ENCODE data around the gene SGPP2.

Gene SGPP2

DNA sequence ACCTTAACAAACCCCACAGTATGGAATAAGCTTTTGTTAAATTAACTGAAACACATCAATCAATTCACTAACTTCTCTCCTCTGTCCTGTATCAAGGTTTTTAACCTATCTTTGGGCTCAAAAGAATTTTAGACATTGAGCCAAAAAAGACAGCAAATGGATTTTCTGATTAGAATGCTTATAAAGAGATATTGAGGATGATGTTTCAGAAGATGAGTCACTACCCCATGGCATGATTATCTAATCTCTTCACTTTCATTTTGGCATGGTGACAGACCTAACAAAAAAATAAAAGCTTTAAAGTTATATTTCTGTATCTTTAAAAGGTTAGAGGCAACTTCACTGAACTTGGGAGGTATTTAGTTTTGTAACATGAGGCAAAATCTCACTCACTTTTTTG, 55.5 kb downstream of the SGPP2 start:
- no peak for DNase-seq

DNA sequence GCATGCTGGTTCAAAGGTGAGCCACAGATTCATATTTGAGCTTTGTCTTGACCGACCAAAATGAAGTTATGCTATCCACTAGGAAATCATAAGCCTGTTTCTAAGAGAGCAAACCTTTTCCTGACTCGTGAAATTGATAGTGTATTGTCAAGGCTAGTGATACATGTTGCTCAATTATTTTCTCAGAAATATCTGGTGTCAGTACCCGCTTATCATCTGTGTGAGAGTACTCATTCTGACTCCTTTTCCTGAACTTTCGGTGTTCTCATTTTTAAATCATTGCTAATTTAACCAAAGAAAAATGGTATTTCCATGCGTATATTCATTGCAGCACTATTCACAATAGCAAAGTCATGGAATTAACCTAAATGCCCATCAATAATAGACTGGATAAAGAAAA, 56.2 kb downstream of the SGPP2 start:
- DNase-seq = no peak

DNA sequence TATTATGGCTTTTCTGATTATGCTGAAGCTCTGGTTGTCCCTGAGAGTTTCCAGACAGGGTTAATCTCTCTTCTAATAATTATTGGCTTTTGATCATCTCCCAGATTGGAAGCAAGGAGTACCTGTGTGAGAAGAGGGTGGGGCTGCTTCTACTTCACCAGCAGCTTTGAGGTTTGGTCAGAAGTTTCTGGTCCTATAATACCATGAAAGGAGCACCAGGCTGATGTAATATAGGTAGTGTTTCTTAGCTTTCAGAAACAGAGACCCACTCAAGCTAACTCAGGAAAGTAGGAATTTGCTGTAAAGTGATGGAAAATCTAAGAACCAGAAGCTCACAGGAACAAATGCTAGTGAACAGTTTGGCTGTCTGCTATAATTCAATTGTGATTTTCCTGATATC, 57.6 kb downstream of the SGPP2 start:
- no peak for DNase-seq

DNA sequence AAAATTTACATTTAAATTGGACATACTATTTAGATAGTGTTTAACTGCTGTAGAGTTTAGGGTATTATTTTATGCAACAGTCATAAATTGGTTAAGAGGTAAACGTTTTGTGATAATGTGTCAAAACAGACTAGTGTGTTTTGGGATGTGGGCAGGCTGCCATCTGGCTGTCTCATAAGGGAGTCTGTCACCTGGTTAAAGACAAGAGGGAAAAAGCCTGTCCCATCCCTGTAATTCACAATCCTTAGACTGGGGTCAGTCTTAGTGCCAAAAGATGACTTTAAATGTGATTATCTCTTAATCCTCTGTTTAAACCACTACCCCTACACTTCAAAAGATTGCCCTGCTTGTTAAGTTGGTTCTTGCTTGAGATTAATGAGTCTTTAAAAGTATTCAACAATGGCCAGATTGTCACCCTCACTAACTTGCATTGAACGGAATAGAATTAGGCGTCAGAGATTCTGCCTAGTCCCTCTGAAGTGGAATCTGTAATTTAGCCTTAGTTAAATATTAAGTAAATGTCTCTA, 59.2 kb downstream of the SGPP2 start:
- DNase-seq = peak in 1 of 2 experiments; percentile 2

DNA sequence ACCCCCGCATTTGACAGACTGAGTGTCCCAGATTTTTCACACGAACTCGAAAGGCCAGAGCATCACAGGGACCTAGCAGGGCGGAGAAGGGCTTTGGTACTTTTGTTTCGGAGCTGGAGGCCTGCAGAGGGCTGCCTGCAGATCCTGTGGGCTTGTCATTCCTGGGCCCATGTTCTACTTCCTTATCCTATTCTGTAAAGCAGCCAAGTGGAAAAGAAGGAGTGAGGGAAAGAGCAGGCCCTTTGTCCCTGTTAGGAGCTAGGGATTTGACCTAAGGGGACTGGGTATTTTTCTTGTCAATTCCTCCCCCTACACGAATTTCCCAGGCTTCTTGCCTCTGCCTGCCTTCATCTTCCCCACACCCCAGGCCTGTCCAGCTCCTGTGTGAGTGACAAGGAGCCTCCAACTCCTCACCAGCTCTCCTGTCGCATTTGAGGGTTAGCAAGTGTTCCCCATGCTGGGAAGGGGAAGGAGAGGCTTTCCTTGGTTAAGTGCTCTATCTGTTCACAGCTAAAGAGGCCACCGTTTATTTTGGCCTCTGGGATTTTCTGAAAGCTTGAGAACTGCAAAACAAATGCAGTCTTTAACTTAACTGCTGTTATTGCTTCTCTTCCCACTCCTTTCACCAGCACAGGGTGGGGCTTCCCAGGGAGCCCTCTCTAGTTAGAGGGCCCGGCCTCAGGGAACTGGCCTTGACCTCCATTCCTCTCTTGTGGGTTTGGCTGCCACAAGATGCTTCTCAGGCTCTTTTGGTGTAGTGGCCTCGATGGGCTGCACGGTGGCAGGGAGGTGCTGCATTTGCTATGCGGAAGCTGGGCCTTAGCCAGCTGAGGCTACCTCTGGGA, 61.2 kb downstream of the SGPP2 start:
- no peak for DNase-seq

DNA sequence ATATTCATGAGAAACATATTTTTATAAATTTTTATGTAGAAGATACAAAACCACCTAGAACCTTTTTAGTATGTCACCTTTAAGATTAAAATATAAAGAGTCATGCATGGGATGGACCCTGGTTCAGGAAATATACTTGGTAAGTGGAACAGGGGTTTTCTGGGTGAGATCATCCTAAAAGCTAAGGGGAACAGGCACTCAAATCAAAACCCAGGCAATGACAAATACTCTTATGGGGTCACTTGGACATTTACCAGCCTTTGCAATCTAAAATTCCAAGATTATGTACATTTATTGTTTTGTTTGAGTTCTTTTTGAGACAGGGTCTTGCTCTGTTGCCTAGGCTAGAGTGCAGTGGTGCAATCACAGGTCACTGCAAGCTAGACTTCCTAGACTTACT, 65.8 kb downstream of the SGPP2 start:
- no peak for DNase-seq

DNA sequence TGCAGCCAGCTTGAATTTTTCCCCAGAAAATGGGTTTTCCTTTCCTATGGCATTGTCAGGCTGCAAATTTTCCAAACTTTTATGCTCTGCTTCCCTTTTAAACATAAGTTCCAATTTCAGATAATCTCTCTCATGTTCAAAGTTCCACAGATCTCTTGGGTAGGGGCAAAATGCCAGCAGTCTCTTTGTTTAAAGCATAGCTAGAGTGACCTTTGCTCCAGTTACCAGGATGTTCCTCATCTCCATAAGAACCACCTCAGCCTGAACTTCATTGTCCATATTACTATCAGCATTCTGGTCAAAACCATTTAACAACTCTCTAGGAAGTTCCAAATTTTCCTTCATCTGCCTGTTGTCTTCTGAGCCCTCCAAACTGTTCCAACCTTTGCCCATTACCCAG, 68.3 kb downstream of the SGPP2 start:
- no peak for DNase-seq

DNA sequence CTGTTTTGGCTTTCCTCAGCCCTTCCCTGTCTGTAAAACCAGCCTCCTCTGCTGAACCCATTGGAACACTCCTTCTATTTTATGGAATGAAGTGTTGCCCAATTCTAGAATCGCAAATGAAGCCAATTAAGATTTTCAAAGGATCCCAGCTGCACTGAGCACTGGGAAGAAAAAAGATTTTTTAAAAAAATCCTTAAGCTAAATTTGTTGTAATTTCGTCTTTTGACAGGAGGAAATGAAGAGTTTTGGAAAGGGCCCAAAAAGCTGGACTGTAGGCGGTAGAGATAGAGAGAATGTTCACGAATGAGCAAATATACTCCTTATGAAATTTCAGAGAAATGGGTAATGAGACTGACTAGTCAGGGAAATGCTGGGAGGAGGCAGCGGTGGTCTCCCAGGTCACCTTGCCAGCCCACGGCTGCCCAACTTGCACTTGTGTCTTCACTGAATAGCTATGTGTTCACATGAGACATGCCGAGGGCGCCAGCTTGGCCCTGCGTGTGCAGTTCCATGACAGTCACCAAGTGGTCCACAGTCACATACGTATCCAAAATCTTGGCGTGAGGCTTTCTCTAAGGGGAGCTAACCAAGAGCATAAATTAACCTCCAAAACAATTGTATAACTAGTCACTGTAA, 69.9 kb downstream of the SGPP2 start:
- DNase-seq = no peak

DNA sequence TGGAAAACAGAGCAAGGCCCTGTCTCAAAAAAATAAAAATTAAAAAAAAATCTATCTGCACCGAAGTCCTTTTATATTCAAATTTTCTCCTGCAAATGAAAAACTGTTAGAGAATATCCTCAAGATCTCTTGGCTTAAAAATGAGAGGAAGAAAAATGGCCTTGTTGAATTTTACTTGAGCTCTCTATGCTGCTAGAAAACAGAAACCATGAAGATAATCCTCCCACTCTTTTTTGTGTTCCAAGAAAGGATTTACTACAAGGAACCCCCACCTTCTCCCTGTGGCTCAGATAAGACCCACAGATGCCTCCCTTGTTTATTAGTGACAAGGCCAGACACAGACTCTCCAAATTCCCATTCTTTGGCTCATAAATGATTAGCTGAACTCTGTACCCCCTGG, 71.0 kb downstream of the SGPP2 start:
- no peak for DNase-seq

DNA sequence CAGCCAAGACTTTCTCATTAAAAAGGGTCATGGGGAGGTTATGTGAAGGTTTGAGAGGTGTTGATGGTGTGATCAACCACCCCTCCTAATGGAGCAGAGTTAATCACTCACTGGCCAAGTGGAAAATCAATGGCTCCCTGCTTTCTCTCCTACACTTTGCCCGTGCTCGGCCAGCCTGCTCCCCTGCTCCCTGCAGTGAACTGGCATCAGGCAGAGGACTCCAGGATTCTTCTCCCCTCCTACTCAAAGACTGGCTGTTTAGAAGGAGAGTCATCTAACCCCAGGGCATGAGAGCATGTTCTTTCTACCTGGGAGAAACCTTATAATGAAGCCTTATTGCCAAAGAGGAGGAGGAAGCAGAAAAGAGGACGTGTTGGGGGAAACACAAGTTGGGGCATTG, 74.9 kb downstream of the SGPP2 start:
- no peak for DNase-seq

DNA sequence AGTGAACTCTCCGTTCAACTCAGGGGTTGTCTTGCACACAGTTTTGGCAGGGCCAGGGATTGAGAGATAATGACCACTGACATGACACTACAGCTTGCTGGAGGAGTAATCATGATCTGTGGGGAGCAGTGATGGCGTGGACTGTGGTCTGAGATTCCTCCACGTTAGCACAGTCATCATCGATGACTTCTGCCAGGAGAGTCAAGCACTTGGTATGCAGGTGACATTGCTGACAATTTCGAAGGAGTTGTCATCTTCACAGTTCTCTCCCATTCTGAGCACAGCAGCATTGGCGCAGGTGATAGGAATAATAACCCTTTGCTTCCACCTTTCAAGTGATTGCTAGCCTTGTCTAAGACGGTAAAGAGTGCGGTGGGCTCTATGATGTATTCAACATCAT, 79.8 kb downstream of the SGPP2 start:
- DNase-seq = no peak

DNA sequence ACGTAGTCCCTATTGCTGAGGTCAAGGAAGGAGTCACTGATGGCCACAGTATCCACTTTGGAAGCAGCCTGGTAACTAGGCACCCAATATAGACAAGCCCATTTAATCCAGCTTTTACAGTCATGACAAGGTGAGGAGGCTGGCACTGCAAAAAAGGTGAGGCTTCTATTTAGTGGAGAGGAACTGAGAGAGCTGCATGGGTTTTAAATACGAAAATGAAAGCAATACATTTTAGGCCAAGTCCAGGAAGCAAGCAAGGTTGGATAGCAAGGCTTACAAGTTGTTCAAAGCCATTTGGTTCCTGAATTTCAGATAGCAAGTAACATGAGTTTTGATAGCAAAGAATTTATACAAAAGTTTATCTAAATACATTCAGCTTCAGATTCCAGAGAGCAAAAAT, 80.4 kb downstream of the SGPP2 start:
- DNase-seq = no peak

DNA sequence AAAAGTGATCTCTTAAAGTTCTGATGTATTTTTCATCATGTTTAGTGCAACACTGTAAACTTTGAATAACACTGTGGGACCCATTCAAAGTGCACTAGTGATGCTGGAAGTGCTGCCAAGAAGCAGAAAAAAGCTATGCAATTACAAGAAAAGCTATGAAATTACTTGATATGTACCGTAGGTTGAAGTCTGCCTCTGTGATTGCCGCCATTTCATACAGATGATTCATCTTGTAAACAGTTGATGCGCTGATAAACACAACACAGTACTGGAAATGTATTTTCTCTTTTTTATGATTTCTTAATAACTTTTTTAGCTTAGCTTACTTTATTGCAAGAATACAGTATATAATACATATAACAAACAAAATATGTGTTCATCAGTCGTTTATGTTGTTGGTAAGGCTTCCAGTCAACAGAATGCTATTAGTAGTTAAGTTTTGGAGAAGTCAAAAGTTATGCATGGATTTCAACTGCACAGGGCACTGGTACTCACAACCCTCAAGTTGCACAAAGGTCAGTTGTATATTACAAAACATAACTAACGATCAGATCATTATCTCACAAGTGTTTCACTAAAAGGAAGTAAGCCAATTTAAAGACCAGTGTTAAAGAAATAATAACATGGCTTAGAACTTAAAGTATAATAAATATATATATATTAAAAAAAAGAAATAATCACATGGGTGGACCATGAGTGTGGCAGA, 82.0 kb downstream of the SGPP2 start:
- DNase-seq = no peak

DNA sequence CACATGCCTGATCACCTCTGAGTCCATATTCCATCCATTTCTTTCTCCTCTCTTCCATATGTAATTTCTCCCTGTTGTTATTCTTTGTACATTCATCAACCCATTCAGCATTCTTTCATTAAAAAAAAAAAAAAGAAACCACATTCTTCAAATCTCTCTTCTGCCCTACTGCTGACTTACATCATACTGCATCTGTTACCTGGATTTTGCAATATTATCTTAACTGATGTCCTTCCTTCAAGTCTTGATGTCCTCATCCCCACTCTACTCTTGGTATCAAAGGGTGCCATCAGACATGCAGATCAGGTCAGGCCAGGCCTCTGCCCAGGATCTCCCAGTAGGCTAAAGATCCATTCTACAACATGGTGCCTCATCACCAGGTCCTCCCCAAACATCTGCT, 90.6 kb downstream of the SGPP2 start:
- DNase-seq = no peak

DNA sequence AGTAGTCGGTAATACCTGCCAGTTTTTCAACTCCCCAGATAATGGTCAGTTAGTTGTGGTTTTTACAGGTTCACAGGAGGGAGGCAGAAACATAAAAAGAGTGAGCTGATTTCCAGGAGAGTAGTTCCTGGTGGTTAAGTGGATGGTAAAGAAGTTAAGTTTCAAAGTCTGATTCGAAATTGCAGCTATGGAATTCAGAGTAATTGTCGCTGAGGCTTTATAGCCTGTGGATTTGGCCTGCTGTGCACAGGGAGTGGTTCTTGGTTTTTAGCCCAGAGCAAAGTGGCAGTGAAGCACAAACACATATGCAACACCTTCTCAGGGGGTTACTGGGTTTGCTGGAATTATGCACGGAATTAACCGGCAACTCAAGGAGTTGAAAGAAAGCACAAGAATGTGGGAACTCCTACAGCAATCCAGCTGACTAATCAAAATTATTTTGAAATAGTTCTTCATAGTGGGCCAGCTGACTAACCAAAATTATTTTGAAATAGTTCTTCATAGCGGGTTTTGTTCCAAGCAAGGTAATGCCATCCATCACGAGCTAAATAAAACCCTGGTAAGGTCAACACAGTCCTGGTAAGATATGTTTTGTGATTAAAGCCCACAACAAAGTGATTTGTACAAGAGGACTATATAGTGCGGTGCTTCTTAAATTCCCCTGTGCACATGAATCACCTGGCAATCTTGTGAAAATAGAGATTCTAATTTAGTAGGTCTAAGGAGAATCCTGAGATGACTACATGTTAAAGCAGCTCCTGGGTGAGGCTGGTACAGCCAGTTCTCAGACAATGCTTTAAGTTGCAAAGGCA, 94.4 kb downstream of the SGPP2 start:
- no peak for DNase-seq

DNA sequence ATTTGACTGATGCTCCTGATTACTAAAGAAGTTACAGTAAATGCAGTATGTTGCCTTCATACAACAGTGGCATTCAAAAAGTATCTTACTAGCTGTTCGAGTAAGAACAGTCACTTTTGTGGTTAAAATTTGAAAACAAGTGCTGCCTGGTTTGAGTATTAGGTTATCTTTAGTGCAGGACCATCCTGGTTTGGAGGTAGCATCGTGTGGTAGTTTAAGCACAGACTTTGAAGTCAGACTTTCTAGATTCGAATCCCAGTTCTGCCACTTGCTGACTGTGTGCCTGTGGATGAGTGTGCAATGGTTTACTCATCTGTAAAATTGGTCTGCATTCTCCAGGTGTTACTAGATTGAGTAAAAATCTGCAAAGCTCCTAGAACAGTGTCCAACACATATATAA, 96.8 kb downstream of the SGPP2 start:
- DNase-seq = no peak

DNA sequence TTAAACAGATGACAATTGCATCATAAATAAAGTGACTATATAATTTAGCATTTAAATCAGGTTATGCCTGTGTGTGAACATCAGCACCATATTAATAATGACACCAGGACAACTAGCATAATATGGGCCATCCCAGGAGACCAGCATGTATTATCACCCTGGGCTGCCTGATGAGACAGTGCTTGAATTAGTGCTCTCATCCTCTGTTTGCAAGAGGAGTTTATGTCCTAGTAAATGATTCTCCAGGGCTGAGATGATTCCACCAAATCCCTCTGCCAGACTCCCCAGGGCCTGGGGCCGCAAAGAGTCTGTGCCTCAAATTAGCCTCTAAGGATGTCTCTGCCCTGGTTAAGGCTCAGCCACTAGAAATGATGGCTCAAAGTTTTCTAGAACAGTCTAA, 97.7 kb downstream of the SGPP2 start:
- DNase-seq = no peak

DNA sequence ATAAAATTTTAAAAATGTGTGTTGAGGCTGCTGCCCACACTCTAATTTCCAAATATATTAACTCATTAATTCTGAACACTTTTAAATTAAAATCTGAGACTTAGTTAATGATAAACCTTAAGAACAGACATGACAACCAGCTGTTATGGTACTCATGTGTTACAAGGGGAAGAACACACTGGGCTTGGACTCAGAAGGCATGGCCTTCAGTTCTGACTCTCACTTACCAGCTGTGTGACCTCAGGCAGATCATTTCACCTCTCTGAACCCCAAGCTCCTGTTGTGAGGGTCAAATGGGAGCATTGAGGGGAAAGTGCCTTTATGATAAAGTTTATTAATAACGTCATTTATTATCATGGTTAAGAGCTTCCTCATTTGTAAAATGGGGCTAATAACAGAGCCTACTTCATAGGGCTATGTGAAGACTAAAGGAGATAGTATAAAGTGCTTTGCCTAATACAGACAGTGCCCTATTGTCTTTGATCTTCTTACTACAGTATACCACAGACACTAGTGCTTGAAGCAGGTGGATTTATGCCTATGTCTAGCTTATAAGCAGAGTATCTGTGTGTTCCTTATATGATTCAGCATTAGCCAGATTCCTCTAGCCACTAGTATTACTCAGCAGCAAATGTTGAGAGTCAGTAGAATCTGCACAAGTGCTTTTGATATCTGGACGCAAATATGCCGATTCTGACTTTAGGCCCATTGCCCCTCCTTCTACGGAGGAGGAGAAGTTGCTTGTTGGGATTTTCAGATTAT, 99.6 kb downstream of the SGPP2 start:
- DNase-seq = no peak

DNA sequence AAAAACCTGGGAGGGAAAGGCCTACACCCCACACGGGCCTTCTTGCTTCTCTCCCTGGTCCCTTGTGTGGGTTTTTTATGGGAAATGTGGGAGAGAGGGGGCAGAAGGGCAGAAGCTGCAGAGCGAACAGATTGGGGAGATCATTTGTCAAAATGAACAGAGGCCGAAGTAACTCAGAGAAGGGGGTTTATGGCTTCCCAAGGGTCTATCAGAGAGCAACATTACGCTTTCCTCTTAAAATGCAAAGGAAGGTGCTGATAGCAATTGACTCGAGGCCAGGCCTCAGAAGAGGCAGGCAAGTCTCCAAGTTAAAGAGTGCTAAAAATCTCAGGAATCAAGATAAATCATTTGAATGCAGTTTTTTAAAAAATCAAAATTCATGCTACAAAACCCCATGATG, 101.5 kb downstream of the SGPP2 start:
- DNase-seq = no peak

DNA sequence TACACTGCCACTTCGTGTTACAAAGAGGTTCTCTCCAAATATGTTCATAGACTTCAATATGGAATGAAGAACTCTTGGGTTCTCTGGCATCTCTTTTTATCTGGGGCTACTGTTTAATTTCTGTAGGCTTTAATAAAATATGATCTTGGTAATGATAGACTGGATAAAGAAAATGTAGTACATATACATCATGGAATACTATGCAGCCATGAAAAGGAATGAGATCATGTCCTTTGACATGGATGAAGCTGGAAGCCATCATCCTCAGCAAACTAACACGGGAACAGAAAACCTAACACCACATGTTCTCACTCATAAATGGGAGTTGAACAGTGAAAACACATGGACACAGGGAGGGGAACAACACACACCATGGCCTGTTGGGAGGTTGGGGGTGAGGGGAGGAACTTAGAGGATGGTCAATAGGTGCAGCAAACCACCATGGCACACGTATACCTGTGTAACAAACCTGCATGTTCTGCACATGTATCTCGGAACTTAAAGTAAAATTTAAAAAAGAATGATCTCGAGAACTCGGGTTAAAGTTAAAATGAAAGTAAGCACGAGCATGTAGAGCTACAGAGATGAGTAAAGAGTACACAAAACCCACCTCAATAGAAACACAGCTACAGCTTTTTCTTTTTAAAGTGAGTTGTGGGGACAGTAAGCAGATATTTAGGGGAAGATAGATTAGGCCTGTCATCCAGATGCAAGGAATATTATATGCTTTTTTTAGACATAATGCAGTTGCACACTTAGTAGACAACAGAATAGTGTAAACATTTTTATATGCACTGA, 102.3 kb downstream of the SGPP2 start:
- no peak for DNase-seq

DNA sequence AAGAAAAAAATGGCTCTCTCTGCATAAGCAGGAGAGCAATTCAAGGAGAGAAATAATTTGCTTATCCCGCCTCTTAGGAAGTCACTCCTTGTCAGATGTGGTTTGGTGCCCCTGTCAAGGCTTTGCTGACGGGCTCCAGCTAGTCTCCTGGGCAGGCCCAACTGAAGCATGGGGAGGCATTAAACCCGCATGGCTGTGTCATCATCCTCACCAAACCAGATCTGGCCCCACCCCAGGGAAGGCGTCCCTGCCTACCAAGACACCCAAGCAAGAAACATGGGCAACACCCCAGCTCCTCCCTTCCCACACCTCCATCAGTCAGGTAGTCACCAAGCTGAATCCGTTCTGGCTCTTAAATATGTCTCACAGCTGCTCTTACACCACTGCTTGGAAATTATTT, 108.0 kb downstream of the SGPP2 start:
- DNase-seq = no peak
